Gastrocnemius medialis (tissue), 4 donors: ENCODE results near the gene SSC4D. TPM values are rescaled to one million over a fixed set of nuclear protein-coding genes. Genes with fewer than 3 reads are reported as not detected.
A peak's percentile ranks its signal among the peaks of the same experiment; 100 is the strongest.

Experiments
- ATAC-seq, 2 donors: fragments of 150-250 bp; one replicate each; pipeline ENCODE4 v1.9.1; 2016
- DNase-seq, 2 donors: peaks; one replicate each; pipeline ENCODE4 v3.0.0-alpha.2; 2019
- H3K27ac ChIP-seq, 4 donors: fragments of 200-600 bp; sonication (generic); 1 replicate in 1 of 4; 2 replicates in 3 of 4; pipeline ENCODE4 v1.5.1; 2016 to 2018; ENCODE audit warnings: mild to moderate bottlenecking in 2 of 4, moderate library complexity in 1 of 4
- H3K27me3 ChIP-seq, 3 donors: fragments of 200-600 bp; sonication (generic) in 2 of 3; 1 replicate in 1 of 3; 2 replicates in 2 of 3; pipeline versions ENCODE4 v1.5.1 to v1.6.0; 2016 to 2019; ENCODE audit warnings: mild to moderate bottlenecking in 1 of 3, moderate library complexity in 1 of 3
- H3K36me3 ChIP-seq, 2 donors: fragments of 200-600 bp; sonication (generic) in 1 of 2; one replicate each; pipeline ENCODE4 v1.5.1; 2017 to 2018
- H3K4me1 ChIP-seq, 2 donors: fragments of 200-600 bp; sonication (generic) in 1 of 2; one replicate each; pipeline ENCODE4 v1.5.1; 2016 to 2017; ENCODE audit warnings: mild to moderate bottlenecking in 2 of 2
- H3K4me3 ChIP-seq, 4 donors: fragments of 200-600 bp; sonication (generic) in 3 of 4; 1 replicate in 1 of 4; 2 replicates in 3 of 4; pipeline ENCODE4 v1.5.1; 2016 to 2019; ENCODE audit warnings: mild to moderate bottlenecking in 2 of 4
- H3K9me3 ChIP-seq, 3 donors: fragments of 200-600 bp; sonication (generic) in 2 of 3; 1 replicate in 1 of 3; 2 replicates in 2 of 3; pipeline ENCODE4 v1.5.1; 2016 to 2019
- POLR2A ChIP-seq, 2 donors: fragments of 450-650 bp; IDR thresholded peaks; one replicate each; pipeline ENCODE4 v1.6.1; 2017; ENCODE audit warnings: antibody characterized with exemption in 2 of 2, mild to moderate bottlenecking in 2 of 2, moderate library complexity in 2 of 2
- in situ Hi-C, 4 donors: fragments of 200-750 bp; cut with MboI; loops; one replicate each; pipeline versions ENCODE4 v1.15.0 to v1.8.0; 2017; ENCODE audit warnings: low sequenced_read_pairs in 4 of 4
- intact Hi-C: fragments of 100-400 bp; cut with DNase I; formaldehyde crosslinking; loops from one replicate; pipeline ENCODE4 v1.15.1; 2023; ENCODE audit warnings: low total_unique reads
- total RNA-seq, 4 donors: library from RNA; depleted of rRNA; stranded (reverse); fragments of >200 nt; gene quantifications; one replicate each; pipeline versions ENCODE4 v1.1.0 to v1.2.3, GENCODE V29; 2016
- TF ChIP-seq, protein P1 (sequence below), 5 experiments: fragments of 450-650 bp in 3 of 5; fragments of 200-600 bp in 2 of 5; sonication (generic) in 2 of 5; IDR thresholded peaks in 4 of 5; conservative IDR thresholded peaks in 1 of 5; 1 replicate in 4 of 5; 2 replicates in 1 of 5; pipeline ENCODE4 v1.5.1; 2016 to 2019; ENCODE audit warnings: antibody characterized with exemption in 5 of 5, mild to moderate bottlenecking in 3 of 5, moderate library complexity in 3 of 5

SSC4D gene
- total RNA-seq, 4 donors from 2014 or later, result 0.20 to 0.68 (median 0.25) TPM; not detected in 1

DNA sequence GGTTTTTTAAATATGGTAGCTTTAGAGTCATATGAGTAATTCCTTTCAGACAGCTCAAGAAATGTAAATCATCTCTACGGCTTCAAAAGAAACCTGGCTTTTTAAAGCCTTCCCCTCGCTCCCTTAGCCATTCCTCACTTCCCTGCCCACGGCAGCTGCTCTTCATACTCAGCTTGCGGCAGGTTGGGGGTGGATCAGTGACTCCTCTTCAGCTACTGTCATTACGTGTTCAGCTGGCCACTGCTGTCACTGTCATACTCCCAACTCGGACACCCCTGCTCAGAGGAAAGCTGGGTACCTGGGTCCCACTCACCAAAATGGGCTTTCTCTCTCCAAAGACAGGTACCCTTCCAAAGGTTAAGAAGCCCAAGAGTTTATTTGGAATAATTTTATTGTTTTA is 57.3 kb downstream of the SSC4D start:
- intact Hi-C loops, result loop anchor here (1.0 kb wide), 1 partner anchor 19 kb away; no protein-coding TSS in a partner anchor
- Histone ChIP-seq H3K4me3 (peak overlapping the region in 2 of 4 donors; percentile 10), H3K27me3 (no peaks in the 10 kb centered on the region), H3K36me3 (peaks cover 0 to 14% of the 10 kb centered on the region in 2 donors), H3K4me1 (peaks cover 91 to 98% of the 10 kb centered on the region in 2 donors), H3K9me3 (no peaks in the 10 kb centered on the region), H3K27ac (peak overlapping the region; percentile 79 to 100 (median 97))
- peak; percentile 57 to 79 for DNase-seq
- no peak for TF ChIP-seq POLR2A (IDR thresholded peaks at IDR 0.05)
- TF ChIP-seq, protein P1, sequence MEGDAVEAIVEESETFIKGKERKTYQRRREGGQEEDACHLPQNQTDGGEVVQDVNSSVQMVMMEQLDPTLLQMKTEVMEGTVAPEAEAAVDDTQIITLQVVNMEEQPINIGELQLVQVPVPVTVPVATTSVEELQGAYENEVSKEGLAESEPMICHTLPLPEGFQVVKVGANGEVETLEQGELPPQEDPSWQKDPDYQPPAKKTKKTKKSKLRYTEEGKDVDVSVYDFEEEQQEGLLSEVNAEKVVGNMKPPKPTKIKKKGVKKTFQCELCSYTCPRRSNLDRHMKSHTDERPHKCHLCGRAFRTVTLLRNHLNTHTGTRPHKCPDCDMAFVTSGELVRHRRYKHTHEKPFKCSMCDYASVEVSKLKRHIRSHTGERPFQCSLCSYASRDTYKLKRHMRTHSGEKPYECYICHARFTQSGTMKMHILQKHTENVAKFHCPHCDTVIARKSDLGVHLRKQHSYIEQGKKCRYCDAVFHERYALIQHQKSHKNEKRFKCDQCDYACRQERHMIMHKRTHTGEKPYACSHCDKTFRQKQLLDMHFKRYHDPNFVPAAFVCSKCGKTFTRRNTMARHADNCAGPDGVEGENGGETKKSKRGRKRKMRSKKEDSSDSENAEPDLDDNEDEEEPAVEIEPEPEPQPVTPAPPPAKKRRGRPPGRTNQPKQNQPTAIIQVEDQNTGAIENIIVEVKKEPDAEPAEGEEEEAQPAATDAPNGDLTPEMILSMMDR (IDR thresholded peaks at IDR 0.05 in 4 of 5, conservative IDR thresholded peaks at IDR 0.05 in 1 of 5), result no peak
- ATAC-seq, result peak; percentile 87 to 96
- in situ Hi-C loops, result no loop called here

DNA sequence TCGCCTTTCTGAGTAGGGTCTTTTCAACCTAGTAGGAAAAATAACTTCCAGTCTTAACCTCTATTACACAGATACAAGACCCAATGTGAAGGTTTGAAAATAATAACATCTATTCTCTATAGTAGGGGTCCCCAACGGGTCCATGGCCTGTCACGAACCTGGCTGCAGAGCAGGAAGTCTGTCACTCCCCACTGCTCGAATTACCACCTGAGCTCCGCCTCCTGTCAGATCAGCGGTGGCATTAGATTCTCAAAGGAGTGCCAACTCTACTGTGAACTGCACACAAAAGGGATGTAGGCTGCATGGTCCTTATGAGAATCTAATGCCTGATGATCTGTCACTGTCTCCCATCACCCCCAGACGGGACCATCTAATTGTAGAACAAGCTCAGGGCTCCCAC is 58.1 kb downstream of the SSC4D start:
- ATAC-seq, result peak; percentile 21 to 27
- TF ChIP-seq, protein P1 (IDR thresholded peaks at IDR 0.05 in 4 of 5, conservative IDR thresholded peaks at IDR 0.05 in 1 of 5), result no peak
- no peak for TF ChIP-seq POLR2A (IDR thresholded peaks at IDR 0.05)
- Histone ChIP-seq H3K4me1 (peaks cover 91 to 98% of the 10 kb centered on the region in 2 donors), H3K4me3 (no peak overlapping the region), H3K9me3 (no peaks in the 10 kb centered on the region), H3K27ac (peak overlapping the region; percentile 79 to 100 (median 97)), H3K27me3 (no peaks in the 10 kb centered on the region), H3K36me3 (peaks cover 0 to 23% of the 10 kb centered on the region in 2 donors)
- intact Hi-C loops (no loop called here), in situ Hi-C loops (no loop called here)
- no peak for DNase-seq

DNA sequence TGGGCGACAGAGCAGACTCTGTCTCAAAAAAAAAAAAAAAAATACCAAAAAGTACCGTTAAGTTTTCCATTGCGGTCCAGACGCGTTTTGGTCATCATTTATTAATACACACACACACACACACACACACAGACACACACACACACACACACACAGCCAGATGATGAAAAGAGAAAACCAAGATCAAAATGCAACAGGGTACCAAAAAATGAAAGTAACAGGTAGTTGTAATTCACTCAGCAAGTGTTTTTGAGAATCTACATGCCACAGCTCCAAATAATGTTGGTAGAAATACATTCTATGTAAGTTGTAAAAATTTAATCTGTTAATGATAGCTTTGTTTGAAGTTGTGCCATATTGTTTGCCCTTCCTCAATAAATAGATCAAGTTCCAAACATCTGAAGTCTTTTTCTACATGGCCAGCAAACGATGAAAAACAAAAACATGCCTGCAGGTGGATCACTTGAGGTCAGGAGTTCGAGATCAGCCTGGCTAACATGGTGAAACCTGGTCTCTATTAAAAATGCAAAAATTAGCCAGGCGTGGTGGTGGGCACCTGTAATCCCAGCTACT is 60.1 kb downstream of the SSC4D start:
- TF ChIP-seq POLR2A (IDR thresholded peaks at IDR 0.05), result no peak
- TF ChIP-seq, protein P1 (IDR thresholded peaks at IDR 0.05 in 4 of 5, conservative IDR thresholded peaks at IDR 0.05 in 1 of 5), result no peak
- Histone ChIP-seq H3K27ac (peak overlapping the region; percentile 96 to 100 (median 98)), H3K9me3 (no peaks in the 10 kb centered on the region), H3K36me3 (peaks cover 0 to 41% of the 10 kb centered on the region in 2 donors), H3K27me3 (no peaks in the 10 kb centered on the region), H3K4me1 (peaks cover 79 to 92% of the 10 kb centered on the region in 2 donors), H3K4me3 (no peak overlapping the region)
- in situ Hi-C loops, result no loop called here
- ATAC-seq (no peak), DNase-seq (no peak)
- intact Hi-C loops, result no loop called here

DNA sequence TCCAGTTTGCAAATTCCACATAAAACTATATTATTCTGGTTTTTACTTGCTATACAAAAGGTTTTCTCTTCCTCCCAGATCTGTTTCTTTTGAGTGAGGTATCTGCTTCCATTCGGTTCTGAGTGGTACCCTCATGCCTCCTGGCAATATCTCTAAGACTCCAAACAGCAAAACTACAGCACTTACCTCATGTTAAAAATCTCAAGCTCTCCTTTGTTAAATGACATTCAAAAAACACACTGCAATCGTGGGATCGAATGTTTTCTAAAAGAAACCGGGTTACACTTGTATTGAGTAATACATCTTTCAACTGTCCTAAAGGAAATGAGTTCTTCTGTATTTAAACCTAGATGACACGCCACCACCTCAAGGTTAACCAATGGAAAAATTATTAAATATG is 61.8 kb downstream of the SSC4D start:
- in situ Hi-C loops, result no loop called here
- intact Hi-C loops, result no loop called here
- H3K4me1 ChIP-seq, result peaks cover 66 to 76% of the 10 kb centered on the region in 2 donors

More for the DNA sequence above, 61.8 kb downstream of the SSC4D start:
- peak overlapping the region; percentile 96 to 100 (median 98) for H3K27ac ChIP-seq
- peaks cover 0 to 53% of the 10 kb centered on the region in 2 donors for H3K36me3 ChIP-seq
- no peaks in the 10 kb centered on the region for H3K27me3 ChIP-seq
- ATAC-seq (no peak), DNase-seq (no peak)
- H3K4me3 ChIP-seq, result no peak overlapping the region
- TF ChIP-seq, protein P1 (IDR thresholded peaks at IDR 0.05 in 4 of 5, conservative IDR thresholded peaks at IDR 0.05 in 1 of 5), result no peak
- no peak for TF ChIP-seq POLR2A (IDR thresholded peaks at IDR 0.05)
- no peaks in the 10 kb centered on the region for H3K9me3 ChIP-seq
